Naive B cell (primary cell): ENCODE data around the gene ANHX. TPM values are rescaled to one million over a fixed set of nuclear protein-coding genes. Genes with fewer than 3 reads are reported as not detected.

Experiments used
- ATAC-seq, 2 donors: fragments of 150-1000 bp; cut with Tn5 transposase; 2 replicates each; pipeline ENCODE4 v1.10.0; 2021; ENCODE audit warnings: low read depth in 2 of 2, mild to moderate bottlenecking in 2 of 2, moderate library complexity in 2 of 2
- DNase-seq: peaks from one replicate; pipeline ENCODE4 v3.0.0; 2022
- H3K27ac Mint-ChIP-seq, 6 donors: one replicate each; pipeline ENCODE4 v1.8.0; 2020 to 2022; ENCODE audit warnings: mild to moderate bottlenecking in 6 of 6, mixed read lengths in 6 of 6, moderate library complexity in 5 of 6, inconsistent platforms in 2 of 6
- H3K27me3 Mint-ChIP-seq, 3 donors: one replicate each; pipeline ENCODE4 v1.8.0; 2021 to 2022; ENCODE audit warnings: mixed read lengths in 3 of 3, mild to moderate bottlenecking in 1 of 3
- H3K36me3 Mint-ChIP-seq, 2 donors: one replicate each; pipeline ENCODE4 v1.8.0; 2020 to 2022; ENCODE audit warnings: mixed read lengths in 2 of 2, inconsistent platforms in 1 of 2, mild to moderate bottlenecking in 1 of 2
- H3K4me1 Mint-ChIP-seq, 3 donors: one replicate each; pipeline ENCODE4 v1.8.0; 2020 to 2022; ENCODE audit warnings: mixed read lengths in 3 of 3, inconsistent platforms in 1 of 3, mild to moderate bottlenecking in 1 of 3, moderate library complexity in 1 of 3
- H3K4me3 Mint-ChIP-seq, 8 donors: one replicate each; pipeline ENCODE4 v1.8.0; 2020 to 2022; ENCODE audit warnings: mild to moderate bottlenecking in 8 of 8, mixed read lengths in 8 of 8, moderate library complexity in 8 of 8, inconsistent platforms in 2 of 8
- H3K9me3 Mint-ChIP-seq, 7 donors: one replicate each; pipeline ENCODE4 v1.8.0; 2020 to 2022; ENCODE audit warnings: mixed read lengths in 7 of 7, mild to moderate bottlenecking in 5 of 7, inconsistent platforms in 2 of 7, moderate library complexity in 1 of 7
- polyA plus RNA-seq, 6 donors: library from polyadenylated mRNA; unstranded; fragments of 300-500 nt; fragmentation: Illumina TruSeq; gene quantifications; one replicate each; pipeline ENCODE4 v1.2.3, GENCODE V29; 2021; ENCODE audit warnings: low read depth in 6 of 6

The ANHX gene
- polyA plus RNA-seq, 6 donors from 2014 or later: not detected

GRCh38 chr12:133190176-133190575 is 45.5 kb downstream of the ANHX start:
- Mint-ChIP-seq H3K9me3 (peaks cover 19 to 98% (median 86%) of the 10 kb centered on the region in 7 donors), H3K27me3 (no peaks in the 10 kb centered on the region), H3K4me1 (peaks cover 5 to 12% (median 7%) of the 10 kb centered on the region in 3 donors), H3K4me3 (peak overlapping the region in 2 of 8 donors; percentile 20 to 71), H3K36me3 (peaks cover 97 to 98% of the 10 kb centered on the region in 2 donors), H3K27ac (no peak overlapping the region)
- ATAC-seq (no peak), DNase-seq (no peak)

- DNase-seq: peak; percentile 89
- peaks cover 0 to 5% (median 0%) of the 10 kb centered on the region in 3 donors for H3K27me3 Mint-ChIP-seq
- H3K9me3 Mint-ChIP-seq: peaks cover 24 to 71% (median 62%) of the 10 kb centered on the region in 7 donors
- H3K4me3 Mint-ChIP-seq: peak within 1 kb of the TSS; percentile 92 to 98 (median 96)
- peaks cover 50 to 61% of the 10 kb centered on the region in 2 donors for H3K36me3 Mint-ChIP-seq
- ATAC-seq: peak; percentile 92 to 94
- H3K27ac Mint-ChIP-seq: peak within 1 kb of the TSS; percentile 83 to 98 (median 96)
- H3K4me1 Mint-ChIP-seq: peaks cover 28 to 36% (median 32%) of the 10 kb centered on the region in 3 donors
Measured at GRCh38 chr12:133181238-133181959, 54.3 kb downstream of the ANHX start, which contains the start of gene ZNF268. ZNF268 (plus strand) TSS chr12:133181495; CDS start chr12:133181998, 503 bp downstream.

- Mint-ChIP-seq H3K27me3 (peaks cover 0 to 5% (median 0%) of the 10 kb centered on the region in 3 donors), H3K36me3 (peaks cover 45 to 63% of the 10 kb centered on the region in 2 donors), H3K4me3 (peak overlapping the region in 2 of 8 donors; percentile 59 to 94), H3K27ac (peak overlapping the region in 1 of 6 donors; percentile 96), H3K4me1 (peaks cover 27 to 34% (median 31%) of the 10 kb centered on the region in 3 donors), H3K9me3 (peaks cover 23 to 71% (median 63%) of the 10 kb centered on the region in 7 donors)
- DNase-seq (no peak), ATAC-seq (no peak)
Measured at GRCh38 chr12:133180669-133181068, 55.0 kb downstream of the ANHX start.

- DNase-seq (no peak), ATAC-seq (no peak)
- peaks cover 0 to 17% (median 16%) of the 10 kb centered on the region in 3 donors for H3K27me3 Mint-ChIP-seq
- H3K4me3 Mint-ChIP-seq: no peak overlapping the region
- no peak overlapping the region for H3K27ac Mint-ChIP-seq
- peaks cover 17 to 81% (median 63%) of the 10 kb centered on the region in 7 donors for H3K9me3 Mint-ChIP-seq
- peaks cover 7 to 42% of the 10 kb centered on the region in 2 donors for H3K36me3 Mint-ChIP-seq
- H3K4me1 Mint-ChIP-seq: no peaks in the 10 kb centered on the region
Measured at GRCh38 chr12:133174901-133175300, 60.8 kb downstream of the ANHX start.

- H3K27me3 Mint-ChIP-seq: peaks cover 0 to 17% (median 16%) of the 10 kb centered on the region in 3 donors
- H3K36me3 Mint-ChIP-seq: peaks cover 0 to 32% of the 10 kb centered on the region in 2 donors
- no peak for ATAC-seq
- no peak overlapping the region for H3K27ac Mint-ChIP-seq
- peaks cover 10 to 89% (median 63%) of the 10 kb centered on the region in 7 donors for H3K9me3 Mint-ChIP-seq
- no peak for DNase-seq
- no peak overlapping the region for H3K4me3 Mint-ChIP-seq
- no peaks in the 10 kb centered on the region for H3K4me1 Mint-ChIP-seq
Measured at GRCh38 chr12:133172491-133172890, 63.2 kb downstream of the ANHX start.

Other genes with a start within 250 kb of the ANHX start
- gene ZNF26, start 249.5 kb downstream of the ANHX start, polyA plus RNA-seq: 10 to 100 TPM; 13.3 to 29.2 (median 17.9) TPM
- gene ZNF84, start 198.4 kb downstream of the ANHX start, polyA plus RNA-seq: 10 to 100 TPM; 15.7 to 27.2 (median 20.7) TPM
- 10 to 100 TPM; 21.1 to 32.6 (median 28.3) TPM for gene ZNF140, start 155.0 kb downstream of the ANHX start, polyA plus RNA-seq
- 1 to 10 TPM in 1 of 6 donors, under 1 TPM in 5; 0.18 to 1.5 (median 0.91) TPM for gene ZNF891, start 105.6 kb downstream of the ANHX start, polyA plus RNA-seq
- 10 to 100 TPM in 5 of 6 donors, 1 to 10 TPM in 1; 8.3 to 25.5 (median 20.9) TPM for gene ZNF10, start 105.2 kb downstream of the ANHX start, polyA plus RNA-seq
- 10 to 100 TPM in 5 of 6 donors, 1 to 10 TPM in 1; 8.0 to 29.0 (median 18.8) TPM for gene ZNF268, start 54.4 kb downstream of the ANHX start, polyA plus RNA-seq